SK-N-SH (cell line): ENCODE data around the gene MUC22. TPM values are rescaled to one million over a fixed set of nuclear protein-coding genes. Genes with fewer than 3 reads are reported as not detected.
"Not testable (repeated sequence)": the region's sequence is repeated elsewhere in the genome, so short reads cannot be mapped to it uniquely, and the experiment has no call there.

Experiments
- CTCF ChIA-PET: fragments of 300-600, 350-600 bp; formaldehyde crosslinking; extraction: SDS; loops from one replicate; lab custom pipeline; 2021; lab: Yijun Ruan, JAX
- POLR2A ChIA-PET: fragments of 350-600 bp; sonication (Branson Sonifier 250); formaldehyde crosslinking; extraction: SDS; loops from one replicate; lab custom pipeline; 2020; ENCODE audit warnings: antibody characterized with exemption, inconsistent platforms; lab: Yijun Ruan, JAX
- DNase-seq: peaks from one replicate; pipeline ENCODE4 v3.0.0; 2012
- H2AFZ ChIP-seq: fragments of 200-600 bp; sonication (generic); 2 replicates; pipeline ENCODE4 v1.8.1; 2016; ENCODE audit warnings: antibody characterized with exemption, mild to moderate bottlenecking, low read depth
- H3F3A ChIP-seq: fragments of 200-600 bp; sonication (generic); replicated peaks from 2 replicates; pipeline ENCODE3; 2016; ENCODE audit warnings: antibody characterized with exemption, mild to moderate bottlenecking; ENCODE audit not compliant: insufficient read depth
- H3K27ac ChIP-seq, 2 experiments: fragments of 200-500 bp in 1 of 2; fragments of 200-600 bp in 1 of 2; sonication (Bioruptor generic) in 1 of 2; sonication (generic), shearing (Covaris generic) in 1 of 2; 2 replicates each; pipeline versions ENCODE4 v1.5.1 to v1.6.1; 2014 to 2016; ENCODE audit warnings: low read depth in 2 of 2, inconsistent platforms in 1 of 2, low read length in 1 of 2, mild to moderate bottlenecking in 1 of 2, mixed read lengths in 1 of 2
- H3K27me3 ChIP-seq: fragments of 200-600 bp; sonication (generic), shearing (Covaris generic); 2 replicates; pipeline ENCODE4 v1.6.1; 2016; ENCODE audit warnings: mixed run types; ENCODE audit not compliant: insufficient read depth
- H3K36me3 ChIP-seq, 2 experiments: fragments of 200-500 bp in 1 of 2; fragments of 200-600 bp in 1 of 2; sonication (Bioruptor generic) in 1 of 2; sonication (generic) in 1 of 2; replicated peaks in 1 of 2; 2 replicates each; pipeline versions ENCODE3 to v1.5.1; 2014 to 2016; ENCODE audit warnings: low read length in 1 of 2, mild to moderate bottlenecking in 1 of 2; ENCODE audit not compliant: insufficient read depth in 2 of 2, control insufficient read depth in 1 of 2
- H3K4me1 ChIP-seq, 2 experiments: fragments of 200-500 bp in 1 of 2; fragments of 200-600 bp in 1 of 2; sonication (Bioruptor generic) in 1 of 2; sonication (generic), shearing (Covaris generic) in 1 of 2; 2 replicates each; pipeline versions ENCODE4 v1.5.1 to v1.6.1; 2014 to 2016; ENCODE audit warnings: low read depth in 1 of 2, low read length in 1 of 2, mixed run types in 1 of 2; ENCODE audit not compliant: insufficient read depth in 2 of 2, control insufficient read depth in 1 of 2
- H3K4me2 ChIP-seq: fragments of 200-600 bp; sonication (generic), shearing (Covaris generic); 2 replicates; pipeline ENCODE4 v1.6.1; 2017; ENCODE audit warnings: mixed run types
- H3K4me3 ChIP-seq, 2 experiments: fragments of 200-500 bp in 1 of 2; fragments of 200-600 bp in 1 of 2; sonication (Bioruptor generic) in 1 of 2; sonication (generic), shearing (Covaris generic) in 1 of 2; 2 replicates each; pipeline versions ENCODE4 v1.5.1 to v1.8.1; 2014 to 2016; ENCODE audit warnings: low read depth in 2 of 2, inconsistent platforms in 1 of 2, low read length in 1 of 2, mild to moderate bottlenecking in 1 of 2, mixed read lengths in 1 of 2, moderate library complexity in 1 of 2
- H3K79me2 ChIP-seq: fragments of 200-600 bp; sonication (generic); 2 replicates; pipeline ENCODE4 v1.8.1; 2017; ENCODE audit warnings: mild to moderate bottlenecking; ENCODE audit not compliant: insufficient read depth
- H3K9ac ChIP-seq: fragments of 200-600 bp; sonication (generic); 2 replicates; pipeline ENCODE4 v1.6.1; 2017; ENCODE audit warnings: mixed run types
- H3K9me2 ChIP-seq: fragments of 200-600 bp; sonication (generic); 2 replicates; pipeline ENCODE4 v1.6.1; 2017; ENCODE audit warnings: mixed run types
- H3K9me3 ChIP-seq: fragments of 200-600 bp; sonication (generic); 2 replicates; pipeline ENCODE4 v1.6.1; 2017; ENCODE audit warnings: mixed run types, mild to moderate bottlenecking, moderate library complexity
- H4K20me1 ChIP-seq: fragments of 200-600 bp; sonication (generic); 2 replicates; pipeline ENCODE4 v1.6.1; 2017; ENCODE audit warnings: mild to moderate bottlenecking, mixed run types; ENCODE audit not compliant: insufficient read depth
- CTCF ChIP-seq: fragments of 200-600 bp; sonication (generic); IDR thresholded peaks from 2 replicates; pipeline ENCODE4 v1.6.1; 2017; ENCODE audit warnings: antibody characterized with exemption, mild to moderate bottlenecking, moderate library complexity
- ELF1 ChIP-seq: IDR thresholded peaks from 2 replicates; pipeline ENCODE4 v1.4.0; 2012
- MXI1 ChIP-seq: IDR thresholded peaks from 2 replicates; pipeline ENCODE4 v1.6.1; 2012; ENCODE audit warnings: mild to moderate bottlenecking, low read depth, low read length, improper control_type of control experiment
- RAD21 ChIP-seq: IDR thresholded peaks from 2 replicates; pipeline ENCODE4 v1.6.1; 2012; ENCODE audit warnings: mild to moderate bottlenecking, low read length
- SMC3 ChIP-seq: IDR thresholded peaks from 2 replicates; pipeline ENCODE4 v1.6.1; 2012; ENCODE audit warnings: low read depth, low read length, improper control_type of control experiment
- WGBS: methylation state at CpG from one replicate; pipeline ENCODE4 v1.1.6; 2017; ENCODE audit warnings: low lambda C conversion rate; 5-methylcytosine and 5-hydroxymethylcytosine counted together
- polyA plus RNA-seq, 3 experiments: library from polyadenylated mRNA; depleted of rRNA; stranded (reverse); fragments of >200 nt; gene quantifications; 2 replicates each; pipeline ENCODE4 v1.2.3, GENCODE V29; 2012
- TF ChIP-seq, protein P1 (sequence below): fragments of 150-350 bp; IDR thresholded peaks from 2 replicates; pipeline ENCODE4 v1.6.1; 2017; ENCODE audit warnings: antibody characterized with exemption, low read length, low read depth, borderline replicate concordance

Gene MUC22
- polyA plus RNA-seq, 1 of the 3 experiments (the other 2 are of a cell fraction) = 0.12 TPM

DNA sequence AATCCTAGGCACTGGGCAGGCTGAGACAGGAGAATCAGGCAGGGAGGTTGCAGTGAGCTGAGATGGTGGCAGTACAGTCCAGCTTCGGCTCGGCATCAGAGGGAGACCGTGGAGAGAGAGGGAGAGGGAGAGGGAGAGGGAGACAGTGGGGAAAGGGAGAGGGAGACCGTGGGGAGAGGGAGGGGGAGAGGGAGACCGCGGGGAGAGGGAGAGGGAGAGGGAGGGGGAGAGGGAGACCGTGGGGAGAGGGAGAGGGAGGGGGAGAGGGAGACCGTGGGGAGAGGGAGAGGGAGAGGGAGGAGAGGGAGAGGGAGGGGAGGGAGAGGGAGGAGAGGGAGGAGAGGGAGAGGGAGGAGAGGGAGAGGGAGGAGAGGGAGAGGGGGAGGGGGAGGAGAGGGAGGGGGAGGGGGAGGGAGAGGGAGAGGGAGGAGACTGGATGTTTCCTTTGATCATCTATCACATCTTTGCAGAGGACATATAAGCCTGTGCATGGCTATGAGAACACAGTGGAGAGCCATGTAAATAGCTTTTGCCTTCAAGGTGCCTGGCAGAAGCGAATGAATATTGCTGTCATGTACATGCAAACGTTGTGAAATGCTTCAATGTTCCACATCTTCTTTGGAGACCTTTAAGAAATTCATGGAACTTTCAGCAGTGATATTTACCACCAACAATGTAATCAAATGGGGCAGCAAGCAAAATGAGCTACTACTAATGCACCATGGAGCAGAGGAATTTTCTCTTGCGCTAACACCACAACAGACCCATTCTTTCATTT lies 57.8 kb downstream of the MUC22 start:
- H4K20me1 ChIP-seq, DNase-seq, H3K79me2 ChIP-seq, H2AFZ ChIP-seq, H3F3A ChIP-seq, H3K27ac ChIP-seq, H3K27me3 ChIP-seq, H3K9ac ChIP-seq, POLR2A ChIA-PET, H3K9me3 ChIP-seq, H3K4me2 ChIP-seq, H3K36me3 ChIP-seq, H3K4me3 ChIP-seq, H3K9me2 ChIP-seq: not testable (repeated sequence)
- CTCF ChIA-PET = interaction anchor here (0.9 to 3.9 kb wide), 6 partner anchors 12 to 527 kb away, joined by 3 to 43 read pairs (median 24); partner anchors contain the start of gene VARS2
- peaks cover 6 to 13% of the 10 kb centered on the region in 2 experiments; a peak in 3 of 4 replicates for H3K4me1 ChIP-seq
- 62% methylated on average over 10 of the region's 11 CpGs for WGBS

GRCh38 chr6:31068669-31069340 lies 58.5 kb downstream of the MUC22 start:
- 58% methylated on average over 10 of the region's 13 CpGs for WGBS
- H3K27ac ChIP-seq = no peak overlapping the region
- no peaks in the 10 kb centered on the region for H3K36me3 ChIP-seq
- TF ChIP-seq ELF1 = no peak
- TF ChIP-seq, protein P1, sequence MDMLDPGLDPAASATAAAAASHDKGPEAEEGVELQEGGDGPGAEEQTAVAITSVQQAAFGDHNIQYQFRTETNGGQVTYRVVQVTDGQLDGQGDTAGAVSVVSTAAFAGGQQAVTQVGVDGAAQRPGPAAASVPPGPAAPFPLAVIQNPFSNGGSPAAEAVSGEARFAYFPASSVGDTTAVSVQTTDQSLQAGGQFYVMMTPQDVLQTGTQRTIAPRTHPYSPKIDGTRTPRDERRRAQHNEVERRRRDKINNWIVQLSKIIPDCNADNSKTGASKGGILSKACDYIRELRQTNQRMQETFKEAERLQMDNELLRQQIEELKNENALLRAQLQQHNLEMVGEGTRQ = no peak
- peak; percentile 80 for TF ChIP-seq SMC3
- peak; percentile 68 for TF ChIP-seq MXI1
- peak; percentile 90 for TF ChIP-seq CTCF
- TF ChIP-seq RAD21 = peak; percentile 65
- H2AFZ ChIP-seq = no peak overlapping the region
- no peaks in the 10 kb centered on the region for H3K9me2 ChIP-seq
- no peaks in the 10 kb centered on the region for H3K9me3 ChIP-seq
- no peaks in the 10 kb centered on the region for H3K79me2 ChIP-seq
- H3K4me3 ChIP-seq = no peak overlapping the region; a peak in 1 of 4 replicates
- ChIA-PET POLR2A (no interaction called here), CTCF (interaction anchor here (0.9 to 3.9 kb wide), 11 partner anchors 9 to 527 kb away, joined by 3 to 43 read pairs (median 6); partner anchors contain the start of gene VARS2)
- H3K4me1 ChIP-seq = peaks cover 6 to 13% of the 10 kb centered on the region in 2 experiments; a peak in 3 of 4 replicates
- no peaks in the 10 kb centered on the region for H4K20me1 ChIP-seq
- no peak overlapping the region for H3K4me2 ChIP-seq
- no peaks in the 10 kb centered on the region for H3K27me3 ChIP-seq
- H3F3A ChIP-seq = peaks cover 11% of the 10 kb centered on the region
- peak; percentile 86 for DNase-seq
- no peak overlapping the region for H3K9ac ChIP-seq
